NCI-H2196 (cell line): Measurements from ENCODE around the gene RALGPS1.
A peak's percentile ranks its signal among the peaks of the same experiment; 100 is the strongest.

Source experiments
- DNase-seq: peaks from one replicate; lab custom pipeline; 2025; ENCODE audit not compliant: unreplicated experiment; lab: John Stamatoyannopoulos, UW

The RALGPS1 gene, protein sequence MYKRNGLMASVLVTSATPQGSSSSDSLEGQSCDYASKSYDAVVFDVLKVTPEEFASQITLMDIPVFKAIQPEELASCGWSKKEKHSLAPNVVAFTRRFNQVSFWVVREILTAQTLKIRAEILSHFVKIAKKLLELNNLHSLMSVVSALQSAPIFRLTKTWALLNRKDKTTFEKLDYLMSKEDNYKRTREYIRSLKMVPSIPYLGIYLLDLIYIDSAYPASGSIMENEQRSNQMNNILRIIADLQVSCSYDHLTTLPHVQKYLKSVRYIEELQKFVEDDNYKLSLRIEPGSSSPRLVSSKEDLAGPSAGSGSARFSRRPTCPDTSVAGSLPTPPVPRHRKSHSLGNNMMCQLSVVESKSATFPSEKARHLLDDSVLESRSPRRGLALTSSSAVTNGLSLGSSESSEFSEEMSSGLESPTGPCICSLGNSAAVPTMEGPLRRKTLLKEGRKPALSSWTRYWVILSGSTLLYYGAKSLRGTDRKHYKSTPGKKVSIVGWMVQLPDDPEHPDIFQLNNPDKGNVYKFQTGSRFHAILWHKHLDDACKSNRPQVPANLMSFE

DNA sequence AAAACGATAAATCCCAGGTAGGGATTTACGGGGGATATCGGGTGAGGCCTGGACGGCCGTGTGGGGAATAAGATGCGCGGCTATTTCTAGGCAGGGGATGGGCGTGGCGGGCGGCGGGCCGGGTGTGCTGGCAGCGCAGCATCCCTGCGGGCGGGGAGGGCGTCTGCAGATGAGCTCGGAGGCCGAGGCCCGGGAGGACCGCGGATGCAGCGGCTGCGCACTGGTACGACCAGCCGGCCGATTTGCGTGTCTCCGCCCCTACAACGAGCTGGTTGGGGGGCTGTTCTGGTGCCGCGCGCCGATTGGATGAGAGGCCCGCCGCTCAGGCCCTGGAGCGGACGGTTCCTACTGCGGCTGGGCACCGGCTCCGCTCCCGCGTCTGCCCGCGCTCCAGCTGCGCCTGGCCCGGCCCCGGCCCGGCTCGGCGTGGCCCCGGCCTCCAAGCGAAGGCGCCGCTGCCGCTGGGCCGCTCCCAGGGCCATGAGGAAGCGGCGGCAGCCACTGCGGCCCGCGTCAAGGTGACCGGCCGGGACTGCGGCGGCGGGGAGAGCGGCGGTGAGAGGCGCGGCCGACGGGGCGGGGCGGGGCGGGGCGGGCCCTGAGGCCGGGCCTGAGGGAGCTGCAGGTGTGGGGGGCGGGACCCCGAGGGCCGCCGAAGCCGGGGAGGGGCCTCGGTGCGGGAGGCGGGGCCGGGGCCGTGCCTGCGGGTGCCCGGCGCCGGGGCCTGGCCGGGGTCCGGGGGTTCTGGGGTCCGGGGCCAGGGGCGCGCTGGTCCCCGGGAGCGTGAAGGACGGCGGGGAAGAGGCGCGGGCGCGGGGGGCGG, at the start of gene RALGPS1:
RALGPS1 (plus strand) TSS at position 325 of the 823 bp plus-strand sequence. CDS start 47,508 bp downstream, outside the sequence.
- peak; percentile 95 for DNase-seq

DNA sequence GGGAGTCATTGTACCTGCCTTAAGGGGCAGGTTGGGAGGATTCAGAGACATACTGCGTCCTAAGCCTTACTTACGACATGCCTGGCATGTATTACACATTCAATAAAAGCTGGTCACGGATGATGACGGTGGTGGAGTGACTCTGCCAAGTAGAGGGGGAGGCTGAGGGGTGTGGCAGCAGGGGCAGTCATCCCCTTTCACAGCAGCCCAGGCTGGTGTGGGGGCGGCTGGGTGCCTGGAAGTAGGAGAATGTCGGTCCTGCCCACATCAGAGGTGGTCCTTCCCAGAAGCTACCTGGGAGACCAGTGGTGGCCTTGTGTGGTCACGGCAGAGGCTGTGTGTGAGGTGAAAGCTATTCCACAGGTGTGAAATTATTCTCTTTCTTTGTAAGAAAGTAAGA, 45.2 kb upstream of the RALGPS1 start:
- DNase-seq: no peak

DNA sequence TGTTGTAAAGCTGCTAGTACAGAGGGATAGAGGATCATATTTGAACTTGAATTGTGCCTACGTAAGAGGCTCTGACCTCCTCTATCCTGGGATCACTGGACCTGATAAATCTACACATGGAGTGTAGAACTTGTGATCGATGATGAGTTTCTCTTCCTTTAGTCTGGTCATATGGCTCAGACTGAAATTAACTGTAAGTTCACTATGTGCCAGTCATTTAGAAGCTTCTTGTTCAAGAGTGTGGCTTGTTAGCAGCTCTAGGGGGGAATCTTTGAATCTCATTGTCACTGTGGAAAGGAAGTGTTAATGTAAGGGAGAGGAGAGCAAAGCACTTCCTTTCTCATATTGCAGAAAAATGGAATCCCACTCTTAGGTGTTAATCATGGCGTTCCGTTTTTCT, 42.1 kb upstream of the RALGPS1 start:
- DNase-seq: no peak

DNA sequence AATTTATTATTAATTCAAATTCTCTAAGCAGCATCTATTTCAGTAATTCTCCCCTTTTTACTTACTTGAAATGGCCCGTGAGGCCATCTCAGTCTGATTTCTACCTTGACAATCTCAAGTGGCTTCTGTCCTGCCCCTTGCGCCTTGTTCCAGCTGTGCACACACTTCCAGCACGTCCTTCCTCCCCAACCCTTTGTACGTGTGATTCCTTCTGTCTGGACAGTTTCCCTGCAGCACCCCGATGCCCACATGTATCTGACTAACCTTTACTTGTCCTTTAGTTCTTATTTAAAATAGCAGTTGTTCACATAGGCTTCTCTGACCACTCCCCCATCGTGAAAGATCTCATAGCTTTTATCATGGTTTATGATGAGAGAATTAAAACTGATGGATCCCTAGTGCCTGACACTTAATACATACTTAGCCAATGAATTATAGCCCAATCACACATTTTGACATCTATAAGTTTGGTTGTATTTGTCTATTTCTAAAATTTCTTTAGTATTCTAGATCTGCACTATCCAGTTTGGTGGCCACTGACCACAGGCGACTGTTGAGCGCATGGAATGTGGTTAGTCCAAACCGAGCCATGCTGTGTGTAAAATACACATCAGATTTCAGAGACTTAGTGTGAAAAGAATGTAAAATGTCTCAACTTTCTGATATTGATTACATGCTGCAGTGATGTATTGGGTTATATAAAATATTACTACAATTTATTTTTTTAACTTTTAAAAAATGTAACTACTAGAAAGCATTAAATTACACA, 39.9 kb upstream of the RALGPS1 start:
- DNase-seq: no peak

DNA sequence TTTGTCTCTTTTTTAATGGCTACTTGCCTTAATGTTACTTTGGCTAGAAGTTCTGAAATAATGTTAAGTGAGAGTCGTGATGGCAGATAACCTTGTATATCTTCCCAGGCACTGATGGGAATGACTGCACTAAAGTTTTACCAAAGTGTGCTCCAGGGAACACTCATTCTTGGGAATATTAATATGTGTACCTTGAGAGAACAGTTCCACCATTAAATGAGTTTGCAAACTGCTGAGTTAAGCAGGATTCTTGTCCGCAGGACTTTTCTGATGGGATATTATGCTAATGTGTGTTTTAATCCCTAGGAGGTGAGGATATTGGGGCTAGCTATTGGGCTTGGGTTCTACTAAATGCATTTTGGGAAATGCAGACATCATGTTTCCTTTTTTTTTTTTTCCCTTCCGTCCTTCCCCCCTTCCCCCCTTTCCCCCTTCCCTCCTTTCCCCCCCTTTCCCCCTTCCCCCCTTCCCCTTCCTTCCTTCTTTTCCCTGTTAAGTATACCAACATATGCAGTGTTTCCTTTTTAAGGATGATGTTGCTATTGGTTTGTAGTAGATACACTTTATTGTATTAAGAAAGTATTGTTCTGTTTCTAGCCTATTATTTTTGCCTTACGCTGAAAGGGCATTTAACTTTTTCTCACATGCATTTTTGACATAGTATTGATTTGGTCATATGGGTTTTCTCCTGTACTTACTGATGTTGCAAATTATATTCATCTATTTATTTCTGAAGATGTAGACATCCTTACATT, 38.6 kb upstream of the RALGPS1 start:
- no peak for DNase-seq

DNA sequence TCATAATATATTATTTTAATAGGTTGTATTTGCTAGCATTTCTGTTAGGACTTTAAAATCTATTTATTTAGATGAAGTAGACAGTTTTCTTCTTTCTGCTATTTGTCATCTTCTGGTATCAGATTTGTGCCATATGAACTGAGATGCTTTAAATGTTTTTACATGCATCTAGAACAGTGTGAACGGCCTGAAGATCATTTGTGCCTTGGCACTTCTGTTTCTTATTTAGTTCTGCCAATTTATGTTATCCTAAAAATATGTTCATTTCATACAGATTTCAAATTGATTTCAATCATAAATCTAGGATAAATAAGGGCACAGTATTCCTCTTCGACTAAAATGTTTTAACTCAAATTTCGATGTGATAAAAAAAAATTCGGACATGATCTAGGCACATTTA, 38.1 kb upstream of the RALGPS1 start:
- DNase-seq: no peak

DNA sequence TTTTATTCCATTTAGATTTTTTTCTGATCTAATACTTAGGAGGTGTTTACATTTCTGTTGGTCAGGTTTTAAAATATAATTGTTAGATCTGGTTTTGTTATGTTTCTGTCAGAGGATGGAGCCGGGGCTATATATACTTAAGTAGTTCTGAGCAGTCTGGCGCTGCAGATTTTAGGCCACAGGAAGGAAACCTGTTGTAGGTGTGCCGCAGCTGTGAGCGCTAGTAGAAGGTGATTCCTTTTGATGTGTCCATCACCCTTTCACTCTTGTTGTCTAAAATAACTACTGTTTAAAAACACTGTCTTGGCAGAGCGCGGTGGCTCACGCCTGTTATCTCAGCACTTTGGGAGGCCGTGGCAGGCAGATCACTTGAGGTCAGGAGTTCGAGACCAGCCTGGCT, 37.2 kb upstream of the RALGPS1 start:
- DNase-seq: no peak

DNA sequence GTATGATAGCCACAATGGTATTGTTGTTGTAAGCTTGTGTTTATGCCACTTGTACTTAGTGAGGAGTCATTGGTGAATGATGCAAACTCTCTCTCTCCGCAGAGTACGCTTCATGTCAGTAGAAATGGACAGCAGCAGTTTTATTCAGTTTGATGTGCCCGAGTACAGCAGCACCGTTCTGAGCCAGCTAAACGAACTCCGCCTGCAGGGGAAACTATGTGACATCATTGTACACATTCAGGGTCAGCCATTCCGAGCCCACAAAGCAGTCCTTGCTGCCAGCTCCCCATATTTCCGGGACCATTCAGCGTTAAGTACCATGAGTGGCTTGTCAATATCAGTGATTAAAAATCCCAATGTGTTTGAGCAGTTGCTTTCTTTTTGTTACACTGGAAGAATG, 35.3 kb upstream of the RALGPS1 start:
- no peak for DNase-seq

DNA sequence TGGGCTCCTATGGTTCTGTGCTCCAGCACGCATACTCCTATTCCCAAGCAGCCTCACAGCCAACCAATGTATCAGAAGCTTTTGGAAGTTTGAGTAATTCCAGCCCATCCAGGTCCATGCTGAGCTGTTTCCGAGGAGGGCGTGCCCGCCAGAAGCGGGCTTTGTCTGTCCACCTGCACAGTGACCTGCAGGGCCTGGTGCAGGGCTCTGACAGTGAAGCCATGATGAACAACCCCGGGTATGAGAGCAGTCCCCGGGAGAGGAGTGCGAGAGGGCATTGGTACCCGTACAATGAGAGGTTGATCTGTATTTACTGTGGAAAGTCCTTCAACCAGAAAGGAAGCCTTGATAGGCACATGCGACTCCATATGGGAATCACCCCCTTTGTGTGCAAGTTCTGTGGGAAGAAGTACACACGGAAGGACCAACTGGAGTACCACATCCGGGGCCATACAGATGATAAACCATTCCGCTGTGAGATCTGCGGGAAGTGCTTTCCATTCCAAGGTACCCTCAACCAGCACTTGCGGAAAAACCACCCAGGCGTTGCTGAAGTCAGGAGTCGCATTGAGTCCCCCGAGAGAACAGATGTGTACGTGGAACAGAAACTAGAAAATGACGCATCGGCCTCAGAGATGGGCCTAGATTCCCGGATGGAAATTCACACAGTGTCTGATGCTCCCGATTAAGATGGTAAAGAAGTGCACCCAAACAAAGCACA, 34.2 kb upstream of the RALGPS1 start:
- no peak for DNase-seq

DNA sequence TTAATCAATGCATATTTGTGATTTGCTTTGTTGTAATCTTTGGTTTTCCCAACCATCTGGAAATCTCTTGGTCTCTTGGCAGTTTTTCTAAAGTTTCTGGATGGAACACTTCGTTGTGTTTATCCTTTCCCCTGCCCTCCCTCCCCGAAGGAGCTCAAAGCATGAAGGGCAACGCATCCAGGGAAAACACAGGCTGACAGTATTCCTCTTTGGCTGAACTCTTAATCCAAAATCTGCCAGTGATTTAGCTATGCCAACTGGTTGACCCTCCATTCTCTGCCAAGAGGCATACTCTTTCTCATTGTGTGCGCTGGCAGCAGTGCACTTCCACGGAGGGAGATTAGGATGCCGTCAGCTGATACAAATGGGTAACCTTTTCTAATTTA, 33.6 kb upstream of the RALGPS1 start:
- no peak for DNase-seq

DNA sequence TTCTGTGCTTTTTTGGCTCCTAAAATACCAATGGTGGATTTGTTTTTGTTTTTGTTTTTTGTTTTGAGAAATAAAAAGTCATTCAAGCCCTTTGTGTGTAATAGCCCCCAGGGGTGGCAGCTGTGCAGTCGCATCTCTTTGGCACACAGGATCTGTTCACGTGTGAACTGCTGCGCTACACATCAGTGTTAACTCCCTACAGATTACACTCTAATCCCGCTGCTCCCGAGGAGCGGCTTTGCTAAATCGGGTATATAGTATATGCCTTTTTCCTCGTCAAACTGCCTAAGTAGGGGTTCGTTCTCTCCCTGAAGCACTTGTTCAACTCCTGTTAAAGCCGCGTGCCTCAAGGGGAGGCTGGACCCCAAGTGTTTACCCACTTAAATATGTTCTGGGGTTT, 31.8 kb upstream of the RALGPS1 start:
- no peak for DNase-seq

DNA sequence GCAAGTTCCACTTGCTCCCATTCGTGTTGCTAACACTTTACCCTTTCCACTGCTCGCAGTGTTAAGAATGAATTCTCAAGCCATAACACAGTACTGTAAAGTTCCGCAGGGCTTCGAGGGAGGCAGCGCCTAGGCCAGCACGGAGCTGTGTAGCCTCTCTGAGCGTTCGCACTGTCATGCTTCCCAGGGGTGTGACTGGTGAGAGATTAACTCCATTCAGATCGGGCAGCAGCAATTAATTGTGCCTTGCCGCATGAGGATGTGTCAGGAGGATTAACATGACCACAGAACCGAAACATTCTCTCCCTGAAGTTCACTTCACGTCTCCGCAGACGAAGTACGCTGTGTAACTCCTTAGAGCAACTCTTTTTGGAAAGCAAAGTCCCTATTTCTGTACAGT, 30.9 kb upstream of the RALGPS1 start:
- no peak for DNase-seq

DNA sequence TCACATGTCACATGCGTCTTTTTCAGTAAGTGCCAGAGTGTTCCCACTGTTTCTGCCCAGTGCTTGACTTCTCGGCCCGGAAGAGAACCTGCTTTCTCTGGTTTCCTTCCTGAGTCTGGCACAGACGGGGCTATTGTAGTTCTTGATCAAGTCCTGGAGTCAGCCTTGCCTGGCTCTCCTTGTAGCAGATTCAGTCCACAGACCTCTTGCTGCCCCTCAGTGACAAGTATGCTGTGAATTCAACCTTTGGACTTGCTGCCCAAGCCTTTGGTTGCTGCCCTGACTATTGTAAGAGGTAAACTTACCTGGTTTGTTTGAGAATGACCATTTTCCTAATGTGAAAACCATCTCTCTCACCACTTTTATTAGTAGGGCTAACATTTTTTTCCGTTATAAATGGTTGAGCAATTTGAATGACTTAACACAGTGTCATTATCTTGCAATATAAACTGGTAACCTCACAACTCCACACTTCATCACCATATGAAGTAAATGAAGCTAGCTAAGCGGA, 29.4 kb upstream of the RALGPS1 start:
- DNase-seq: no peak

DNA sequence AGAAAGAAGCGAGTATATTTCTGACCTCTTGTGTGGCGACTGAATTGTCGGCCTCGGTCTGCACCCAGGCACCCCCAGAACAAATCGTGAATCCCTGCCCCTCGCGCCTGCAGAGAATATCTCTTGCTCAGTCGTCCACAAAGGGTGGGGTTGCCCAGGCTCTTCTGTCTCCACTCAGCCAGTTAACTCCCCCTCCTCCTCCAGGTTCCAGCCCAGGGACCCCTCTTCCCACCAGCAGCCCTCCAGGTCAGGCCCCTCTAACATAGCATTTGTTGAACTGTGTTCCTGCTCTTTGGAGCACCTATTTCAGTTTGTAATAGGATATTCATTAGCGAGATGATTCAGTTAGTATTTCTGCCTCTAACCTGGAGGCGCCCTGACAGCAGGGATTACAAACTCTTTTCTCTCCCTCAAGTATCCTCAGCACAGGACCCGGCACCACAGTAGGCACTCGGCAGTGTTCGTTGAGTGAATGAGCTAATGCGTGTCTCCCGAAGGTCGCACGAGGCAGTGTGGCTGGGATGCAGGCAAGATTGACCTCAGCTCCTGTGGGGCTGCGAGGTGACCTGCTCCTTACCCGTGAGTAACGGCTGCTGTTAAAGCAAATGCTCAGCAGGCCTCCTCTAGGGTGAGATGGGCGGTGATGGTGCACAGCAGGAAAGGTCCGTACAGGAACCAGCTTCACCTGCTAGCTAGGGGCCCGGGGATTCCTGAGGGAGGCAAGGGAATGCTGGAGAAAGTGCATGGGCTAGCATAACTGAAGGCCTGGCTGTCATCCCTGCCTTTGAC, 28.4 kb upstream of the RALGPS1 start:
- DNase-seq: no peak

DNA sequence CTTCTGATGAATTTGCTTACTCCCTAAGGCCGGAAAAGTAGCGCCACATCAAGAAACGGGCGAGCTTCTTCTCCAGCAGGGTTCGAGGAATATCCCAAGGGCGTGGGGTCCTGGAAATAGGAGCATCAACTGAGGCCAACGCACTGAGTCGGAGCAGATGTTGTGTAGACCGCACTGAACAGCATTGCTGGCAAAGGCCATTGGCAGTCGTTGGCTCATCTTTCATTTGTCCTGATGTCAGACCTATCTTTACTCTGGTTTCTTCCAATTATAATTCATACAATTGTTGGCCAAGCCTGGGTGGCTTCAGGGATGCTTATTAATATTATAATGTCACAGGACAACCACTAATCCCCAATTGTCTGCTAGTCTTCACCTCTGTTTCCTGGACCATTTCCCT, 27.7 kb upstream of the RALGPS1 start:
- no peak for DNase-seq

DNA sequence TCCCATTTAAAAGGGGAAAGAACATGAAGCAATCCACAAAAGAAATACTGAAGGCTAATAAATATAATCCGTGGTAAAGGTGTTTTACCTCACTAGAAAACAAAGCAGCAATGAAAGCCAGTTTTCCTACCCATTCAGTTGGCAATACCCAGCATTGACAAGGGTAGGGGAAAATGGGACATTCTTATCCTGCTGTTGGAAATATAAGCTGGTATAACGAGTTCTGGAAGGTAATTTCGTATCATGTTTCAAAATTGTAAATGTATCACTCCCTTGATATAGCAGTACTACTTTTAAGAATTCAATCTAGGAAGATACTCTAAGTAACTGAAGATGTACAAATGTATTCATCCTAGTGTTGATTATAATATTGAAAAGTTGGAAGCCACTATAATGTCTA, 22.9 kb upstream of the RALGPS1 start:
- no peak for DNase-seq

DNA sequence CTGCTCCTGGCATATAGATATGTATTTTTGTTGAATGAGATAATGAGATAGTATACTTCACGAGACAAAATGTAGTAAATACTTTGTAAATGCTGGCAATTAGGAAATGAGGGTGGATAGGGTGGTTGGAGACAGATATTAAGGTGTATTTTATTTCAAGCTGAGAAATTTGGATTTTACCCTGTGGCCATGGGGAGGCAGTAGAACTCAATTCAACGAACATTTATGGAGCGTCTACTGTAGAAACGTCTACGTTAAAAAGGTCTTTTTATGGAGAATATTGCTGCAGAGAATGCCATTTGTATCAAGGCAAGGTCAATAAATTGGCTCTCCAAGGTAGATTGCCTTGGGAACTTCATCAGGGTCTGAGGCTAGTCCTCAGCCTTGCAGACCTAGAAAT, 21.5 kb upstream of the RALGPS1 start:
- DNase-seq: no peak

DNA sequence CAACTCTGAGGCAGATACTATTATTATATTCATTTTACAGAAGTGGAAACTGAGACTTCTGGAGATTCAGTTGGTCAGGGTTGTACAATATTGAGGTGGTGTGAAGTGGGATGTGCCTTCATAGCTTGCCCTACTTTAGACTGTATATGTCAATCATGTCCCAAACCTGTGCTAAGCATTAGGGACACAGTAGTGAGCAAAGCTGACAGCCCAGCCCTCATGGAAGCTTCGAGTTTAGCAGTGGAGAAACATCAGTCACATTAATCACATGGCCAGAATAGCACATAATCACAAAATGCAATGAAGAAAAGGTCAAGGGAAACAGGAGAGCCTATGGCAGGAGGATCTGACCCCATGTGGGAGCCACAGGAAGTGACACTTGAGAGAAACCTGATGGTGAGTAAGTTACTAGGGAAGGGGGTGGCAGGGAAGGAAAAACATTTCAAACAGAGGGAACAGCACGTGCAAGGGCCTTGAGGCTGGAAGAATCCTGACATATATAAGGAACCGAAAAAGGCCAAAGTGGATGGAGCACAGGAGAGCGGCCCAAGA, 20.5 kb upstream of the RALGPS1 start:
- no peak for DNase-seq

DNA sequence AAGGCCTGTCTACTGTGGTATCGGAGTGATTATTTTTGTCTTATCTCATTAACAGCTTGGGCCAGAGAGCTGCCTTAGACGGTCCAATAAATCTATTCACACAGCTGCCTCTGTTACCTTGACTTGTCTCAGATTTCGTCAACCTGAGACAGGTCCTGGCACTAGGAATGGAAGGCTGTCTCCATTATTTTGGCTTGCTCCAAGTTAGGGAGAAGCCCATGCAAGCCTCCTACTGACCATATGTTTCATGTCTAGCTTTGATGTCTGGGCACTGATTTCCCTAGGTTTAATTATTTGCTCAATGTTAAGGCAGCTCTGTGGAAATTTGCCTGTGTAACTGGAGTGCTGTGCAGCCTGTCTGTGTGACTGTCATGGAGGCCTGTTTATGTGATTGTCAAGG, 12.4 kb upstream of the RALGPS1 start:
- no peak for DNase-seq
